A673 (cell line): ENCODE measurements around the gene PKP1.

Source experiments
- EZH2 ChIP-seq: fragments of 200-600 bp; sonication (generic); IDR thresholded peaks from 2 replicates; pipeline ENCODE4 v1.6.1; 2017; ENCODE audit warnings: borderline replicate concordance, low read depth, mild to moderate bottlenecking, mixed read lengths, antibody characterized with exemption, low read length; ENCODE audit not compliant: poor library complexity, severe bottlenecking
- TF ChIP-seq, protein P1 (sequence below): fragments of 300-800, 200-600 bp; sonication (generic); conservative IDR thresholded peaks from 2 replicates; pipeline ENCODE4 v1.5.1; 2017; ENCODE audit warnings: low read depth, mild to moderate bottlenecking, antibody characterized with exemption, low read length, moderate library complexity, mixed read lengths

- TF ChIP-seq, protein P1, sequence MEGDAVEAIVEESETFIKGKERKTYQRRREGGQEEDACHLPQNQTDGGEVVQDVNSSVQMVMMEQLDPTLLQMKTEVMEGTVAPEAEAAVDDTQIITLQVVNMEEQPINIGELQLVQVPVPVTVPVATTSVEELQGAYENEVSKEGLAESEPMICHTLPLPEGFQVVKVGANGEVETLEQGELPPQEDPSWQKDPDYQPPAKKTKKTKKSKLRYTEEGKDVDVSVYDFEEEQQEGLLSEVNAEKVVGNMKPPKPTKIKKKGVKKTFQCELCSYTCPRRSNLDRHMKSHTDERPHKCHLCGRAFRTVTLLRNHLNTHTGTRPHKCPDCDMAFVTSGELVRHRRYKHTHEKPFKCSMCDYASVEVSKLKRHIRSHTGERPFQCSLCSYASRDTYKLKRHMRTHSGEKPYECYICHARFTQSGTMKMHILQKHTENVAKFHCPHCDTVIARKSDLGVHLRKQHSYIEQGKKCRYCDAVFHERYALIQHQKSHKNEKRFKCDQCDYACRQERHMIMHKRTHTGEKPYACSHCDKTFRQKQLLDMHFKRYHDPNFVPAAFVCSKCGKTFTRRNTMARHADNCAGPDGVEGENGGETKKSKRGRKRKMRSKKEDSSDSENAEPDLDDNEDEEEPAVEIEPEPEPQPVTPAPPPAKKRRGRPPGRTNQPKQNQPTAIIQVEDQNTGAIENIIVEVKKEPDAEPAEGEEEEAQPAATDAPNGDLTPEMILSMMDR = no peak
- no peak for TF ChIP-seq EZH2
These were observed 58.1 kb downstream of the PKP1 start for GRCh38 chr1:201341377-201341776.
